GM23338 (cell line): Measurements from ENCODE around the gene NOTCH3. TPM values are rescaled to one million over a fixed set of nuclear protein-coding genes. Genes with fewer than 3 reads are reported as not detected.

Experiments used
- ATAC-seq: fragments of 200-7000 bp; cut with Tn5 transposase; 3 replicates; pipeline ENCODE4 v1.9.1; 2020
- DNase-seq: peaks from one replicate; pipeline ENCODE4 v3.0.0-alpha.2; 2015; ENCODE audit warnings: low spot score
- H2AFZ ChIP-seq: fragments of 200-600 bp; sonication (generic); 2 replicates; pipeline ENCODE4 v1.8.0; 2016; ENCODE audit warnings: antibody characterized with exemption, mild to moderate bottlenecking, moderate library complexity
- H3F3A ChIP-seq: fragments of 200-600 bp; sonication (generic); replicated peaks from 2 replicates; pipeline ENCODE4 v1.8.0; 2017; ENCODE audit warnings: antibody characterized with exemption, mixed run types, low read depth
- H3K27ac ChIP-seq: fragments of 200-600 bp; sonication (generic); 2 replicates; pipeline ENCODE4 v1.6.1; 2016; ENCODE audit warnings: low read depth
- H3K27me3 ChIP-seq: fragments of 200-600 bp; sonication (generic); 2 replicates; pipeline ENCODE4 v1.8.0; 2016; ENCODE audit warnings: mild to moderate bottlenecking, mixed run types, moderate library complexity; ENCODE audit not compliant: insufficient read depth
- H3K36me3 ChIP-seq: fragments of 200-600 bp; sonication (generic); 2 replicates; pipeline ENCODE4 v1.8.0; 2016; ENCODE audit warnings: mild to moderate bottlenecking; ENCODE audit not compliant: insufficient read depth
- H3K4me1 ChIP-seq: fragments of 200-600 bp; sonication (generic); 2 replicates; pipeline ENCODE4 v1.8.0; 2016; ENCODE audit warnings: mild to moderate bottlenecking, moderate library complexity; ENCODE audit not compliant: insufficient read depth
- H3K4me2 ChIP-seq: fragments of 200-600 bp; sonication (generic); 2 replicates; pipeline ENCODE4 v1.7.1; 2017; ENCODE audit warnings: mixed run types
- H3K4me3 ChIP-seq: fragments of 200-600 bp; sonication (generic); 2 replicates; pipeline ENCODE4 v1.6.1; 2016; ENCODE audit warnings: mixed run types
- H3K79me2 ChIP-seq: fragments of 200-600 bp; sonication (generic); replicated peaks from 2 replicates; pipeline ENCODE4 v1.8.0; 2017; ENCODE audit warnings: mild to moderate bottlenecking; ENCODE audit not compliant: insufficient read depth
- H3K9me2 ChIP-seq: fragments of 200-600 bp; sonication (generic); 2 replicates; pipeline ENCODE4 v1.8.0; 2017; ENCODE audit not compliant: insufficient read depth
- H4K20me1 ChIP-seq: fragments of 200-600 bp; sonication (generic); replicated peaks from 2 replicates; pipeline ENCODE4 v1.8.0; 2017; ENCODE audit warnings: mild to moderate bottlenecking; ENCODE audit not compliant: insufficient read depth
- H3K27ac Mint-ChIP-seq: 2 replicates; pipeline ENCODE4 v1.8.0; 2020; ENCODE audit warnings: inconsistent platforms, mild to moderate bottlenecking, moderate library complexity, mixed read lengths
- H3K27me3 Mint-ChIP-seq: 3 replicates; pipeline ENCODE4 v1.8.0; 2022; ENCODE audit warnings: low read depth, mild to moderate bottlenecking, moderate library complexity, mixed read lengths, inconsistent platforms; ENCODE audit not compliant: insufficient read depth, poor library complexity
- H3K36me3 Mint-ChIP-seq: 3 replicates; pipeline ENCODE4 v1.8.0; 2021; ENCODE audit warnings: low read depth, mild to moderate bottlenecking, inconsistent platforms, moderate library complexity, mixed read lengths
- H3K4me1 Mint-ChIP-seq: 3 replicates; pipeline ENCODE4 v1.8.0; 2020; ENCODE audit warnings: mild to moderate bottlenecking, inconsistent platforms, mixed read lengths
- H3K4me3 Mint-ChIP-seq: 3 replicates; pipeline ENCODE4 v1.8.0; 2021; ENCODE audit warnings: moderate library complexity, mild to moderate bottlenecking, inconsistent platforms, mixed read lengths
- H3K9me3 Mint-ChIP-seq: 3 replicates; pipeline ENCODE4 v1.8.0; 2020; ENCODE audit warnings: moderate library complexity, mild to moderate bottlenecking, inconsistent platforms, mixed read lengths
- CREB1 ChIP-seq: fragments of 250-450 bp; sonication (Bioruptor Pico); IDR thresholded peaks from 2 replicates; pipeline ENCODE4 v1.5.0; 2020; ENCODE audit warnings: low read depth, mild to moderate bottlenecking, moderate library complexity
- JUNB ChIP-seq: IDR thresholded peaks from one replicate; pipeline ENCODE4 v1.6.1; 2016; ENCODE audit warnings: antibody characterized with exemption; ENCODE audit not compliant: unreplicated experiment
- POLR2AphosphoS5 ChIP-seq: IDR thresholded peaks from 2 replicates; pipeline ENCODE4 v1.6.1; 2016; ENCODE audit warnings: antibody characterized with exemption, low read depth
- STAT1 ChIP-seq: IDR thresholded peaks from one replicate; pipeline ENCODE4 v1.6.1; 2016; ENCODE audit warnings: antibody characterized with exemption; ENCODE audit not compliant: unreplicated experiment
- ZNF114 ChIP-seq: fragments of 250-450 bp; sonication (Bioruptor Pico); IDR thresholded peaks from 2 replicates; pipeline ENCODE4 v1.5.0; 2020; ENCODE audit warnings: mild to moderate bottlenecking, moderate library complexity
- ZNF331 ChIP-seq: fragments of 250-450 bp; sonication (Bioruptor Pico); IDR thresholded peaks from 2 replicates; pipeline ENCODE4 v1.5.0; 2020; ENCODE audit warnings: low read depth, mild to moderate bottlenecking, moderate library complexity
- polyA plus RNA-seq: library from polyadenylated mRNA; unstranded; fragments of >200 nt; fragmentation: Nextera tagmentation; extraction: Ambion mirVana; gene quantifications from 2 replicates; pipeline ENCODE4 v1.2.1, GENCODE V29; 2016
- total RNA-seq: library from RNA; depleted of rRNA; stranded (reverse); fragments of >200 nt; shearing (Covaris generic); gene quantifications from 2 replicates; pipeline ENCODE4 v1.2.3, GENCODE V29; 2014
- TF ChIP-seq, protein P1 (sequence below): IDR thresholded peaks from one replicate; pipeline ENCODE4 v1.6.1; 2018; ENCODE audit warnings: antibody characterized with exemption; ENCODE audit not compliant: unreplicated experiment
- TF ChIP-seq, protein P2 (sequence below): fragments of 250-450 bp; sonication (Bioruptor Pico); IDR thresholded peaks from 2 replicates; pipeline ENCODE4 v1.5.0; 2020; ENCODE audit warnings: mild to moderate bottlenecking, moderate library complexity

The NOTCH3 gene
- total and polyA plus RNA-seq, 2 experiments from 2014 or later = 24.3 to 172 TPM

DNA sequence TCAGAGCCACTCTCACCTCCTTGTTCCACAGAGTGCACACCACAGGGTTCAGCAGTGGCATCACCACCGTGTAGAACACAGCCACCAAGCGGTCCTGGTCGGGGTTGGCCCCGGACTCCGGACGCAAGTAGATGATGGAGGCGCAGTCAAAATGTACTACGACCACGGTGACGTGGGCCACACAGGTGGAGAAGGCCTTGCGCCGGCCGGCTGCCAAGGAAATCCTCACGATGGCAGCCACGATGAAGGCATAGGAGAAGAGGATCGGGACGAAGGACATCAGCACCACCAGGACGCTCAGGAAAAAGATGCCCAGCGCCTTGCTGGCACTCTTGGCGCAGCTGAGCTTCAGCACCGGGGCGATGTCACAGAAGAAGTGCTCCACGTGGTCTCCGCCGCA is 59.7 kb downstream of the NOTCH3 start:
- H3K36me3 ChIP-seq = no peaks in the 10 kb centered on the region
- H3K27ac ChIP-seq = no peak overlapping the region
- H3K4me1 Mint-ChIP-seq = no peaks in the 10 kb centered on the region
- DNase-seq = no peak
- no peak overlapping the region for H3K4me3 Mint-ChIP-seq
- no peaks in the 10 kb centered on the region for H3F3A ChIP-seq
- H3K27me3 Mint-ChIP-seq = peaks cover 4% of the 10 kb centered on the region
- no peak overlapping the region for H3K4me3 ChIP-seq
- H3K4me1 ChIP-seq = no peaks in the 10 kb centered on the region
- no peak overlapping the region for H3K4me2 ChIP-seq
- peaks cover 29% of the 10 kb centered on the region for H3K9me3 Mint-ChIP-seq
- TF ChIP-seq, protein P1, sequence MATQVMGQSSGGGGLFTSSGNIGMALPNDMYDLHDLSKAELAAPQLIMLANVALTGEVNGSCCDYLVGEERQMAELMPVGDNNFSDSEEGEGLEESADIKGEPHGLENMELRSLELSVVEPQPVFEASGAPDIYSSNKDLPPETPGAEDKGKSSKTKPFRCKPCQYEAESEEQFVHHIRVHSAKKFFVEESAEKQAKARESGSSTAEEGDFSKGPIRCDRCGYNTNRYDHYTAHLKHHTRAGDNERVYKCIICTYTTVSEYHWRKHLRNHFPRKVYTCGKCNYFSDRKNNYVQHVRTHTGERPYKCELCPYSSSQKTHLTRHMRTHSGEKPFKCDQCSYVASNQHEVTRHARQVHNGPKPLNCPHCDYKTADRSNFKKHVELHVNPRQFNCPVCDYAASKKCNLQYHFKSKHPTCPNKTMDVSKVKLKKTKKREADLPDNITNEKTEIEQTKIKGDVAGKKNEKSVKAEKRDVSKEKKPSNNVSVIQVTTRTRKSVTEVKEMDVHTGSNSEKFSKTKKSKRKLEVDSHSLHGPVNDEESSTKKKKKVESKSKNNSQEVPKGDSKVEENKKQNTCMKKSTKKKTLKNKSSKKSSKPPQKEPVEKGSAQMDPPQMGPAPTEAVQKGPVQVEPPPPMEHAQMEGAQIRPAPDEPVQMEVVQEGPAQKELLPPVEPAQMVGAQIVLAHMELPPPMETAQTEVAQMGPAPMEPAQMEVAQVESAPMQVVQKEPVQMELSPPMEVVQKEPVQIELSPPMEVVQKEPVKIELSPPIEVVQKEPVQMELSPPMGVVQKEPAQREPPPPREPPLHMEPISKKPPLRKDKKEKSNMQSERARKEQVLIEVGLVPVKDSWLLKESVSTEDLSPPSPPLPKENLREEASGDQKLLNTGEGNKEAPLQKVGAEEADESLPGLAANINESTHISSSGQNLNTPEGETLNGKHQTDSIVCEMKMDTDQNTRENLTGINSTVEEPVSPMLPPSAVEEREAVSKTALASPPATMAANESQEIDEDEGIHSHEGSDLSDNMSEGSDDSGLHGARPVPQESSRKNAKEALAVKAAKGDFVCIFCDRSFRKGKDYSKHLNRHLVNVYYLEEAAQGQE = no peak
- no peaks in the 10 kb centered on the region for H4K20me1 ChIP-seq
- no peaks in the 10 kb centered on the region for H3K27me3 ChIP-seq
- ATAC-seq = no peak
- H2AFZ ChIP-seq = no peak overlapping the region
- no peaks in the 10 kb centered on the region for H3K79me2 ChIP-seq
- H3K27ac Mint-ChIP-seq = no peak overlapping the region
- 0 out of 2 replicates have a peak, but pooled peaks cover 6% of the 10 kb centered on the region for H3K9me2 ChIP-seq
- no peaks in the 10 kb centered on the region; the same call in 2 of the 3 replicates for H3K36me3 Mint-ChIP-seq

DNA sequence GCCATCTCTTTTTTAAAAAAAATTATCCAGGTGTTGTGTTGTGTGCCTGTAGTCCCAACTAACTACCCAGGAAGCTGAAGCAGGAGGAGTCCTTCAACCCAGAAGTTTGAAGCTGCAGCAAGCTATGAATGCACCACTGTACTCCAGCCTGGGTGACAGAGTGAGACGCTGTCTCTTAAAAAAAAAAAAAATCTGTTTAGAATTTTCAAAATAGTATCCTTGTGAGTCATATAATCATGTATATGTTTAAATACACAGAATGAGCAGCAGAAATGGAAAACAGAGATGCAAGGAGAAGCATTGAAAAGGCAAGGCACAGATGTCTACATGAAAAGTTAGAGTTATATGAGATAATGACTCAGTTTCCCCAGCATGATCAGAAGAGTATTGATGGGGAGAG is 62.4 kb downstream of the NOTCH3 start:
- Mint-ChIP-seq H3K27ac (no peak overlapping the region), H3K9me3 (peaks cover 29% of the 10 kb centered on the region), H3K4me3 (no peak overlapping the region), H3K27me3 (peaks cover 2% of the 10 kb centered on the region), H3K36me3 (no peaks in the 10 kb centered on the region; the same call in 2 of the 3 replicates), H3K4me1 (no peaks in the 10 kb centered on the region)
- no peak for DNase-seq
- Histone ChIP-seq H4K20me1 (no peaks in the 10 kb centered on the region), H3K79me2 (no peaks in the 10 kb centered on the region), H3K27ac (no peak overlapping the region), H3K9me2 (no peaks in the 10 kb centered on the region), H3F3A (no peaks in the 10 kb centered on the region), H3K4me2 (no peak overlapping the region), H3K27me3 (no peaks in the 10 kb centered on the region), H3K4me1 (no peaks in the 10 kb centered on the region), H3K36me3 (no peaks in the 10 kb centered on the region), H3K4me3 (no peak overlapping the region), H2AFZ (no peak overlapping the region)
- no peak for TF ChIP-seq STAT1
- no peak for TF ChIP-seq ZNF331 (CRISPR knock-in tag)
- no peak for TF ChIP-seq JUNB
- TF ChIP-seq POLR2AphosphoS5 = no peak
- TF ChIP-seq, protein P2, sequence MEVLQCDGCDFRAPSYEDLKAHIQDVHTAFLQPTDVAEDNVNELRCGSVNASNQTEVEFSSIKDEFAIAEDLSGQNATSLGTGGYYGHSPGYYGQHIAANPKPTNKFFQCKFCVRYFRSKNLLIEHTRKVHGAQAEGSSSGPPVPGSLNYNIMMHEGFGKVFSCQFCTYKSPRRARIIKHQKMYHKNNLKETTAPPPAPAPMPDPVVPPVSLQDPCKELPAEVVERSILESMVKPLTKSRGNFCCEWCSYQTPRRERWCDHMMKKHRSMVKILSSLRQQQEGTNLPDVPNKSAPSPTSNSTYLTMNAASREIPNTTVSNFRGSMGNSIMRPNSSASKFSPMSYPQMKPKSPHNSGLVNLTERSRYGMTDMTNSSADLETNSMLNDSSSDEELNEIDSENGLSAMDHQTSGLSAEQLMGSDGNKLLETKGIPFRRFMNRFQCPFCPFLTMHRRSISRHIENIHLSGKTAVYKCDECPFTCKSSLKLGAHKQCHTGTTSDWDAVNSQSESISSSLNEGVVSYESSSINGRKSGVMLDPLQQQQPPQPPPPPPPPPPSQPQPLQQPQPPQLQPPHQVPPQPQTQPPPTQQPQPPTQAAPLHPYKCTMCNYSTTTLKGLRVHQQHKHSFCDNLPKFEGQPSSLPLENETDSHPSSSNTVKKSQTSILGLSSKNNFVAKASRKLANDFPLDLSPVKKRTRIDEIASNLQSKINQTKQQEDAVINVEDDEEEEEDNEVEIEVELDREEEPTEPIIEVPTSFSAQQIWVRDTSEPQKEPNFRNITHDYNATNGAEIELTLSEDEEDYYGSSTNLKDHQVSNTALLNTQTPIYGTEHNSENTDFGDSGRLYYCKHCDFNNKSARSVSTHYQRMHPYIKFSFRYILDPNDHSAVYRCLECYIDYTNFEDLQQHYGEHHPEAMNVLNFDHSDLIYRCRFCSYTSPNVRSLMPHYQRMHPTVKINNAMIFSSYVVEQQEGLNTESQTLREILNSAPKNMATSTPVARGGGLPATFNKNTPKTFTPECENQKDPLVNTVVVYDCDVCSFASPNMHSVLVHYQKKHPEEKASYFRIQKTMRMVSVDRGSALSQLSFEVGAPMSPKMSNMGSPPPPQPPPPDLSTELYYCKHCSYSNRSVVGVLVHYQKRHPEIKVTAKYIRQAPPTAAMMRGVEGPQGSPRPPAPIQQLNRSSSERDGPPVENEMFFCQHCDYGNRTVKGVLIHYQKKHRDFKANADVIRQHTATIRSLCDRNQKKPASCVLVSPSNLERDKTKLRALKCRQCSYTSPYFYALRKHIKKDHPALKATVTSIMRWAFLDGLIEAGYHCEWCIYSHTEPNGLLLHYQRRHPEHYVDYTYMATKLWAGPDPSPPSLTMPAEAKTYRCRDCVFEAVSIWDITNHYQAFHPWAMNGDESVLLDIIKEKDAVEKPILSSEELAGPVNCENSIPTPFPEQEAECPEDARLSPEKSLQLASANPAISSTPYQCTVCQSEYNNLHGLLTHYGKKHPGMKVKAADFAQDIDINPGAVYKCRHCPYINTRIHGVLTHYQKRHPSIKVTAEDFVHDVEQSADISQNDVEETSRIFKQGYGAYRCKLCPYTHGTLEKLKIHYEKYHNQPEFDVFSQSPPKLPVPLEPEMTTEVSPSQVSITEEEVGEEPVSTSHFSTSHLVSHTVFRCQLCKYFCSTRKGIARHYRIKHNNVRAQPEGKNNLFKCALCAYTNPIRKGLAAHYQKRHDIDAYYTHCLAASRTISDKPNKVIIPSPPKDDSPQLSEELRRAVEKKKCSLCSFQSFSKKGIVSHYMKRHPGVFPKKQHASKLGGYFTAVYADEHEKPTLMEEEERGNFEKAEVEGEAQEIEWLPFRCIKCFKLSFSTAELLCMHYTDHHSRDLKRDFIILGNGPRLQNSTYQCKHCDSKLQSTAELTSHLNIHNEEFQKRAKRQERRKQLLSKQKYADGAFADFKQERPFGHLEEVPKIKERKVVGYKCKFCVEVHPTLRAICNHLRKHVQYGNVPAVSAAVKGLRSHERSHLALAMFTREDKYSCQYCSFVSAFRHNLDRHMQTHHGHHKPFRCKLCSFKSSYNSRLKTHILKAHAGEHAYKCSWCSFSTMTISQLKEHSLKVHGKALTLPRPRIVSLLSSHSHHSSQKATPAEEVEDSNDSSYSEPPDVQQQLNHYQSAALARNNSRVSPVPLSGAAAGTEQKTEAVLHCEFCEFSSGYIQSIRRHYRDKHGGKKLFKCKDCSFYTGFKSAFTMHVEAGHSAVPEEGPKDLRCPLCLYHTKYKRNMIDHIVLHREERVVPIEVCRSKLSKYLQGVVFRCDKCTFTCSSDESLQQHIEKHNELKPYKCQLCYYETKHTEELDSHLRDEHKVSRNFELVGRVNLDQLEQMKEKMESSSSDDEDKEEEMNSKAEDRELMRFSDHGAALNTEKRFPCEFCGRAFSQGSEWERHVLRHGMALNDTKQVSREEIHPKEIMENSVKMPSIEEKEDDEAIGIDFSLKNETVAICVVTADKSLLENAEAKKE (CRISPR knock-in tag) = no peak
- TF ChIP-seq ZNF114 (CRISPR knock-in tag) = no peak
- no peak for TF ChIP-seq CREB1 (CRISPR knock-in tag)
- ATAC-seq = no peak
